Liver (tissue), 9 donors: ENCODE measurements around the gene RFC2. TPM values are rescaled to one million over a fixed set of nuclear protein-coding genes. Genes with fewer than 3 reads are reported as not detected.

ENCODE experiments used
- DNase-seq: peaks from one replicate; pipeline ENCODE4 v3.0.0-alpha.2; 2017; ENCODE audit warnings: low spot score
- H3K27ac ChIP-seq, 2 donors: one replicate each; pipeline ENCODE4 v1.7.0; 2013; ENCODE audit warnings: inconsistent platforms in 2 of 2, low read length in 2 of 2, control low read depth in 1 of 2, low read depth in 1 of 2, mild to moderate bottlenecking in 1 of 2
- H3K27me3 ChIP-seq, 4 donors: one replicate each; pipeline versions ENCODE4 v1.6.1 to v1.7.0; 2013; ENCODE audit warnings: low read length in 3 of 4, inconsistent platforms in 1 of 4, mild to moderate bottlenecking in 1 of 4, moderate library complexity in 1 of 4; ENCODE audit not compliant: control insufficient read depth in 4 of 4, insufficient read depth in 4 of 4
- H3K36me3 ChIP-seq, 4 donors: one replicate each; pipeline versions ENCODE4 v1.6.1 to v1.7.0; 2013; ENCODE audit warnings: low read length in 3 of 4, mild to moderate bottlenecking in 3 of 4, low read depth in 1 of 4, moderate library complexity in 1 of 4; ENCODE audit not compliant: control insufficient read depth in 4 of 4, insufficient read depth in 3 of 4
- H3K4me1 ChIP-seq, 4 donors: one replicate each; pipeline versions ENCODE4 v1.6.1 to v1.7.0; 2013; ENCODE audit warnings: low read length in 3 of 4, mild to moderate bottlenecking in 3 of 4, moderate library complexity in 1 of 4; ENCODE audit not compliant: control insufficient read depth in 4 of 4, insufficient read depth in 4 of 4
- H3K4me3 ChIP-seq, 3 donors: one replicate each; pipeline versions ENCODE4 v1.6.1 to v1.7.0; 2013; ENCODE audit warnings: low read length in 3 of 3, control low read depth in 1 of 3, low read depth in 1 of 3, mild to moderate bottlenecking in 1 of 3
- H3K9ac ChIP-seq, 2 donors: one replicate each; pipeline ENCODE4 v1.7.0; 2013; ENCODE audit warnings: low read length in 2 of 2, mild to moderate bottlenecking in 2 of 2, moderate library complexity in 2 of 2, control low read depth in 1 of 2, low read depth in 1 of 2
- H3K9me3 ChIP-seq, 4 donors: one replicate each; pipeline versions ENCODE4 v1.6.1 to v1.7.0; 2013; ENCODE audit warnings: low read length in 3 of 4; ENCODE audit not compliant: control insufficient read depth in 4 of 4
- ATF3 ChIP-seq: IDR thresholded peaks from 2 replicates; pipeline ENCODE4 v1.6.1; 2016; ENCODE audit warnings: antibody characterized with exemption
- EGR1 ChIP-seq, 2 donors: IDR thresholded peaks; 2 replicates each; pipeline ENCODE4 v1.6.1; 2016 to 2018; ENCODE audit warnings: antibody characterized with exemption in 2 of 2, low read depth in 2 of 2
- FOXA1 ChIP-seq: IDR thresholded peaks from 2 replicates; pipeline ENCODE4 v1.6.1; 2016; ENCODE audit warnings: antibody characterized with exemption
- FOXA2 ChIP-seq: IDR thresholded peaks from 2 replicates; pipeline ENCODE4 v1.6.1; 2016; ENCODE audit warnings: antibody characterized with exemption
- GABPA ChIP-seq, 2 donors: IDR thresholded peaks in 1 of 2; conservative IDR thresholded peaks in 1 of 2; 2 replicates each; pipeline ENCODE4 v1.6.1; 2016; ENCODE audit warnings: antibody characterized with exemption in 2 of 2, mild to moderate bottlenecking in 1 of 2, moderate library complexity in 1 of 2
- HNF4A ChIP-seq, 2 donors: conservative IDR thresholded peaks; 2 replicates each; pipeline ENCODE4 v1.6.1; 2016; ENCODE audit warnings: antibody characterized with exemption in 2 of 2, mild to moderate bottlenecking in 2 of 2
- HNF4G ChIP-seq: IDR thresholded peaks from 2 replicates; pipeline ENCODE4 v1.6.1; 2016; ENCODE audit warnings: antibody characterized with exemption
- JUND ChIP-seq, 2 donors: IDR thresholded peaks; 2 replicates each; pipeline ENCODE4 v1.6.1; 2016; ENCODE audit warnings: antibody characterized with exemption in 2 of 2
- NR2F2 ChIP-seq: IDR thresholded peaks from 2 replicates; pipeline ENCODE4 v1.6.1; 2016; ENCODE audit warnings: antibody characterized with exemption
- RAD21 ChIP-seq, 2 donors: IDR thresholded peaks; 2 replicates each; pipeline ENCODE4 v1.6.1; 2016; ENCODE audit warnings: antibody characterized with exemption in 2 of 2, mild to moderate bottlenecking in 2 of 2
- RXRA ChIP-seq, 2 donors: IDR thresholded peaks; 2 replicates each; pipeline ENCODE4 v1.6.1; 2017 to 2018; ENCODE audit warnings: antibody characterized with exemption in 2 of 2, mild to moderate bottlenecking in 1 of 2
- SP1 ChIP-seq: IDR thresholded peaks from 2 replicates; pipeline ENCODE4 v1.6.1; 2018; ENCODE audit warnings: antibody characterized with exemption, mild to moderate bottlenecking
- TAF1 ChIP-seq: conservative IDR thresholded peaks from 2 replicates; pipeline ENCODE4 v1.6.1; 2016; ENCODE audit warnings: antibody characterized with exemption, mild to moderate bottlenecking
- YY1 ChIP-seq: IDR thresholded peaks from 2 replicates; pipeline ENCODE4 v1.6.1; 2016; ENCODE audit warnings: antibody characterized with exemption, mild to moderate bottlenecking
- WGBS: extraction: QIAGEN DNeasy Blood & Tissue Kit; methylation state at CpG from one replicate; pipeline ENCODE4 v1.1.7; 2013; 5-methylcytosine and 5-hydroxymethylcytosine counted together
- polyA plus RNA-seq, 2 donors: library from polyadenylated mRNA; stranded (reverse) in 1 of 2; unstranded in 1 of 2; fragments of 200-250 nt in 1 of 2; fragments of >200 nt in 1 of 2; fragmentation: Nextera tagmentation in 1 of 2; extraction: Ambion mirVana in 1 of 2; gene quantifications; one replicate each; pipeline versions ENCODE4 v1.2.1 to v1.2.3, GENCODE V29; 2013 to 2015
- total RNA-seq, 2 donors: library from RNA; depleted of rRNA; stranded (reverse); fragments of >200 nt; gene quantifications; one replicate each; pipeline ENCODE4 v1.2.3, GENCODE V29; 2014
- TF ChIP-seq, protein P1 (sequence below): fragments of 150-350 bp; IDR thresholded peaks from 2 replicates; pipeline ENCODE4 v1.5.1; 2017; ENCODE audit warnings: improper control_type of control experiment, low read depth, low read length; ENCODE audit not compliant: missing input control
- TF ChIP-seq, protein P2 (sequence below): IDR thresholded peaks from 2 replicates; pipeline ENCODE4 v1.6.1; 2016; ENCODE audit warnings: antibody characterized with exemption, mild to moderate bottlenecking
- TF ChIP-seq, protein P3 (sequence below): IDR thresholded peaks from 2 replicates; pipeline ENCODE4 v1.6.1; 2016; ENCODE audit warnings: antibody characterized with exemption
- donor health status: healthy.
- donor health status: healthy.
- donor health status: healthy.
- donor health status: healthy.
- donor health status: healthy.

Gene RFC2
- total and polyA plus RNA-seq, 4 donors, result 12.8 to 23.8 (median 14.8) TPM

- no peak overlapping the region for H3K9ac ChIP-seq
- 89% methylated on average over 19 of the region's 19 CpGs for WGBS
- H3K9me3 ChIP-seq, result no peaks in the 10 kb centered on the region
- no peak for DNase-seq
- TF ChIP-seq, protein P1, sequence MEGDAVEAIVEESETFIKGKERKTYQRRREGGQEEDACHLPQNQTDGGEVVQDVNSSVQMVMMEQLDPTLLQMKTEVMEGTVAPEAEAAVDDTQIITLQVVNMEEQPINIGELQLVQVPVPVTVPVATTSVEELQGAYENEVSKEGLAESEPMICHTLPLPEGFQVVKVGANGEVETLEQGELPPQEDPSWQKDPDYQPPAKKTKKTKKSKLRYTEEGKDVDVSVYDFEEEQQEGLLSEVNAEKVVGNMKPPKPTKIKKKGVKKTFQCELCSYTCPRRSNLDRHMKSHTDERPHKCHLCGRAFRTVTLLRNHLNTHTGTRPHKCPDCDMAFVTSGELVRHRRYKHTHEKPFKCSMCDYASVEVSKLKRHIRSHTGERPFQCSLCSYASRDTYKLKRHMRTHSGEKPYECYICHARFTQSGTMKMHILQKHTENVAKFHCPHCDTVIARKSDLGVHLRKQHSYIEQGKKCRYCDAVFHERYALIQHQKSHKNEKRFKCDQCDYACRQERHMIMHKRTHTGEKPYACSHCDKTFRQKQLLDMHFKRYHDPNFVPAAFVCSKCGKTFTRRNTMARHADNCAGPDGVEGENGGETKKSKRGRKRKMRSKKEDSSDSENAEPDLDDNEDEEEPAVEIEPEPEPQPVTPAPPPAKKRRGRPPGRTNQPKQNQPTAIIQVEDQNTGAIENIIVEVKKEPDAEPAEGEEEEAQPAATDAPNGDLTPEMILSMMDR, result no peak
- no peak for TF ChIP-seq SP1
- no peak for TF ChIP-seq RAD21 (IDR thresholded peaks at IDR 0.05)
- no peak for TF ChIP-seq YY1
- no peak for TF ChIP-seq ATF3
- no peak for TF ChIP-seq JUND (IDR thresholded peaks at IDR 0.05)
- TF ChIP-seq, protein P2, sequence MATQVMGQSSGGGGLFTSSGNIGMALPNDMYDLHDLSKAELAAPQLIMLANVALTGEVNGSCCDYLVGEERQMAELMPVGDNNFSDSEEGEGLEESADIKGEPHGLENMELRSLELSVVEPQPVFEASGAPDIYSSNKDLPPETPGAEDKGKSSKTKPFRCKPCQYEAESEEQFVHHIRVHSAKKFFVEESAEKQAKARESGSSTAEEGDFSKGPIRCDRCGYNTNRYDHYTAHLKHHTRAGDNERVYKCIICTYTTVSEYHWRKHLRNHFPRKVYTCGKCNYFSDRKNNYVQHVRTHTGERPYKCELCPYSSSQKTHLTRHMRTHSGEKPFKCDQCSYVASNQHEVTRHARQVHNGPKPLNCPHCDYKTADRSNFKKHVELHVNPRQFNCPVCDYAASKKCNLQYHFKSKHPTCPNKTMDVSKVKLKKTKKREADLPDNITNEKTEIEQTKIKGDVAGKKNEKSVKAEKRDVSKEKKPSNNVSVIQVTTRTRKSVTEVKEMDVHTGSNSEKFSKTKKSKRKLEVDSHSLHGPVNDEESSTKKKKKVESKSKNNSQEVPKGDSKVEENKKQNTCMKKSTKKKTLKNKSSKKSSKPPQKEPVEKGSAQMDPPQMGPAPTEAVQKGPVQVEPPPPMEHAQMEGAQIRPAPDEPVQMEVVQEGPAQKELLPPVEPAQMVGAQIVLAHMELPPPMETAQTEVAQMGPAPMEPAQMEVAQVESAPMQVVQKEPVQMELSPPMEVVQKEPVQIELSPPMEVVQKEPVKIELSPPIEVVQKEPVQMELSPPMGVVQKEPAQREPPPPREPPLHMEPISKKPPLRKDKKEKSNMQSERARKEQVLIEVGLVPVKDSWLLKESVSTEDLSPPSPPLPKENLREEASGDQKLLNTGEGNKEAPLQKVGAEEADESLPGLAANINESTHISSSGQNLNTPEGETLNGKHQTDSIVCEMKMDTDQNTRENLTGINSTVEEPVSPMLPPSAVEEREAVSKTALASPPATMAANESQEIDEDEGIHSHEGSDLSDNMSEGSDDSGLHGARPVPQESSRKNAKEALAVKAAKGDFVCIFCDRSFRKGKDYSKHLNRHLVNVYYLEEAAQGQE, result no peak
- no peak for TF ChIP-seq TAF1
- H3K36me3 ChIP-seq, result peaks cover 1 to 14% (median 9%) of the 10 kb centered on the region in 4 donors
- no peak overlapping the region for H3K27ac ChIP-seq
- H3K4me3 ChIP-seq, result no peak overlapping the region
- peaks cover 0 to 2% (median 0%) of the 10 kb centered on the region in 4 donors for H3K4me1 ChIP-seq
- H3K27me3 ChIP-seq, result no peaks in the 10 kb centered on the region
These were observed 54.4 kb downstream of the RFC2 start for GRCh38 chr7:74199551-74200355.

DNA sequence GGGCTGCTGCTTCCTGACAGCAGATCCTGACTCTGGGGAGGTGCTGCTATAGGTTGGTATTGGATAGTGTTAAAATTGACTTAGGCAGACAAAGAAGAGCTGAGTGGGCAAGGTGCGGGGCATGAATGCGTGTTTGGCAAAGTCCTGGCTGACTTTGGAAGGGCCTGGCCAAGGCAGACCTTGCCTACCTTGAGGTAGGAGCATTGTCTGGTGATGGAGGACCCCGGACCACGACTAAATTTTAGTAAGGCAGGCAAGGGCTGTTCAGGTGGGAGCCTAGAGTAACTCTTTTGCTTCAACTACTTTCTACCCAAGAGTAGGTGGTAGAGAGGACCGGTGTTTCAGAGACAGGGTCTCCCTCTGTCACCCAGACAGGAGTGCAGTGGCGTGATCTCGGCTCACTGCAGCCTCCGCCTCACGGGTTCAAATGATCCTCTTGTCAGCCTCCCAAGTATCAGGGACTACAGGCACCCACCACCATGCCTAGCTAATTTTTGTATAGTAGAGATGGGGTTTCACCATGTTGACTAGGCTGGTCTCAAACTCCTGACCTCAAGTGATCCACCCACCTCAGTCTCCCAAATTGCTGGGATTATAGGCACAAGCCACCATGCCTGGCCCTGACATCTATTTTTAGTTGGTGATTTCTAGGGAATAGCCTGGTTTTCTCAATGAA is 56.6 kb downstream of the RFC2 start:
- Histone ChIP-seq H3K9me3 (no peaks in the 10 kb centered on the region), H3K36me3 (peaks cover 13 to 34% (median 23%) of the 10 kb centered on the region in 4 donors), H3K27ac (no peak overlapping the region), H3K4me3 (no peak overlapping the region), H3K9ac (no peak overlapping the region), H3K27me3 (no peaks in the 10 kb centered on the region), H3K4me1 (no peaks in the 10 kb centered on the region)
- DNase-seq, result no peak
- WGBS, result 96% methylated on average over 9 of the region's 9 CpGs
- TF ChIP-seq, protein P2, result no peak
- TF ChIP-seq FOXA2 (no peak), YY1 (no peak), EGR1 (IDR thresholded peaks at IDR 0.05; ENCODE audit: low read depth in 2 of 2) (no peak), FOXA1 (no peak), GABPA (IDR thresholded peaks at IDR 0.05 in 1 of 2, conservative IDR thresholded peaks at IDR 0.05 in 1 of 2) (no peak), RAD21 (IDR thresholded peaks at IDR 0.05) (no peak), NR2F2 (no peak), HNF4A (conservative IDR thresholded peaks at IDR 0.05) (no peak), RXRA (IDR thresholded peaks at IDR 0.05) (no peak), TAF1 (no peak), SP1 (no peak), ATF3 (no peak), HNF4G (no peak), JUND (IDR thresholded peaks at IDR 0.05) (no peak)
- TF ChIP-seq, protein P3, sequence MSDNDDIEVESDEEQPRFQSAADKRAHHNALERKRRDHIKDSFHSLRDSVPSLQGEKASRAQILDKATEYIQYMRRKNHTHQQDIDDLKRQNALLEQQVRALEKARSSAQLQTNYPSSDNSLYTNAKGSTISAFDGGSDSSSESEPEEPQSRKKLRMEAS, result no peak
- TF ChIP-seq, protein P1, result no peak
